ENCODE results near the gene SSR2. TPM values are rescaled to one million over a fixed set of nuclear protein-coding genes. Genes with fewer than 3 reads are reported as not detected.

SSR2 gene
- total RNA-seq = 100 to 1,000 TPM; 147 to 173 TPM
- long read RNA-seq, donor 1, transcript SSR2-201 (6 exons, 1,116 nt) = major isoform, 40 of 55 reads
- long read RNA-seq, donor 1, partial matches to known transcripts = 13 of 55 reads
- long read RNA-seq, donor 1, other reads (novel, unspliced or antisense) = 1 of 55 reads
- long read RNA-seq, donor 2, transcript SSR2-201 (6 exons, 1,116 nt) = major isoform, 252 of 278 reads
- long read RNA-seq, donor 2, partial matches to known transcripts = 16 of 278 reads
- long read RNA-seq, donor 2, other reads (novel, unspliced or antisense) = 5 of 278 reads

- intact Hi-C loops (cut with DNase I) = no loop called here
- peak; percentile 95 for DNase-seq (ENCODE audit: low spot score)
These were observed at the start of gene SSR2 for GRCh38 chr1:156020293-156021092. SSR2 (minus strand) TSS chr1:156020951; CDS start chr1:156020167, 784 bp downstream.

DNA sequence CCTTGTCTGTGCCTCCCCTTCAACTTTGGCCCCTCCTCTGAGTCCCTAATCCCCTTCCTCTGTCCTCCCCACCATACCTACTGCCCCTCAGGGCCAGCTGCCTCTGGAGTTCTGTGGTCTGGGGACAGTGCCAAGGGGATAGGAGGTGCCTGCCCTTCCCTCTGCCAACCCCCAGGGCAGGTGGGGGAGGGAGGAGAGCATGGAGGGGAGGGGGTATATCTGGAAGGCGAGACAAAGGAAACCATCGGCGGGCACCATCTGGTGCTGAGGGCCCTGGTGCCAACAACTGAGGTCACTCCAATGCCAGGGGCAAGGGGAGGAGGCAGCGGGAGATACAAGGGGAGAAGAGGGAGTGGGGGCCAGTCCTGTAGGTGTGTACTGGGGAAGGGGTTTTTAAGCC is 49.8 kb upstream of the SSR2 start:
- no peak for DNase-seq (ENCODE audit: low spot score)
- intact Hi-C loops (cut with DNase I) = no loop called here

DNA sequence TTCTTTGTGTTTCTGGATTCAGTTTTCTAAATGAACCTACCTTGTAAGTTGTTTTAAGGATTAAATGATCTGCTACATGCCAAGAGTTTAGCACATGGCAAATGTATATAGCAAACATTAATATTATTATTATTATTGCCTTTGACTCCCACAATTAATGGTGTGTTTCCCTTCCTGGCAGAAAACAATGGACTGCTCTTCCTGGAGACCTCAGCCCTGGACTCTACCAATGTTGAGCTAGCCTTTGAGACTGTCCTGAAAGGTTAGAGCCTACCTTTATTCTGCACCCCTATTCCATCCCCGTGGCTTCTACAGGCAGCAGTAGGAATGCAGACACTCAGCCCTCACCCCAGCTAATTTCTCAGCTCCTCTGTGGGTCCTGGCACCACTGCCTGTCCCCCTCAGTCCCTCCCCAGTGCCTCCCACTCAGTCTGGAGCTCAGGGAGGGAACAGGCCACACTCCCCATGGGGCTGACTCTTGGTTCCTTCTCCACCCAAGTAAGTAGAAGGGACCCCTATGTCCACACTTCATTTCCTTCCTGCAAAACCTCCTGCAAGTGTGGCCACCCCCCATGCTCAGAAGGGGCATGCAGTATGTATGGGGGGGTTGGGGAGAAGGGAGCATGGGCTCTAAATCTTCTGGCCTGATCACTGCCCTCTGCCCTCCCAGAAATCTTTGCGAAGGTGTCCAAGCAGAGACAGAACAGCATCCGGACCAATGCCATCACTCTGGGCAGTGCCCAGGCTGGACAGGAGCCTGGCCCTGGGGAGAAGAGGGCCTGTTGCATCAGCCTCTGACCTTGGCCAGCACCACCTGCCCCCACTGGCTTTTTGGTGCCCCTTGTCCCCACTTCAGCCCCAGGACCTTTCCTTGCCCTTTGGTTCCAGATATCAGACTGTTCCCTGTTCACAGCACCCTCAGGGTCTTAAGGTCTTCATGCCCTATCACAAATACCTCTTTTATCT is 49.0 kb upstream of the SSR2 start:
- no peak for DNase-seq (ENCODE audit: low spot score)
- intact Hi-C loops (cut with DNase I) = no loop called here

- intact Hi-C loops (cut with DNase I) = no loop called here
- DNase-seq (ENCODE audit: low spot score) = no peak
These were observed 46.5 kb upstream of the SSR2 start for GRCh38 chr1:156067262-156067661.

GRCh38 chr1:156065871-156066270 is 45.1 kb upstream of the SSR2 start:
- no peak for DNase-seq (ENCODE audit: low spot score)

DNA sequence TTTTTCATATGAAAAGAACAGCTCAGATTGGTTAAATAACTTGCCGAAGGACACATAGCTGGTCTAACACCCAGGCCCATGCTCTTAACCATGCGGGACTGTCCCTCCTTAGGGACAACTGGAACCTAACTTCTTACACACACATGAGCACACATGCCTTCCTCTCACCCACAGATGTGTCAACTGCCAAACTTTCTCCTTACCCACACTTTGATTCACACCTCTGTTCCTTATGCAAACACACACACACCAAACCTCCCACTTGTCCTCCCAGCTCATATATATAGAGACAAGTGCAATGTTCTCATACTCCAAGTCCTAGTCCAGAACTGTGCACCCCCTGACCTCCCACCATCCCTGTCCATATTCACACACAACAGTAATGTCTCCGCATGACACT is 44.5 kb upstream of the SSR2 start:
- no peak for DNase-seq (ENCODE audit: low spot score)
- intact Hi-C loops (cut with DNase I) = no loop called here

More at GRCh38 chr1:156065871-156066270, 45.1 kb upstream of the SSR2 start:
- intact Hi-C loops (cut with DNase I) = no loop called here

DNA sequence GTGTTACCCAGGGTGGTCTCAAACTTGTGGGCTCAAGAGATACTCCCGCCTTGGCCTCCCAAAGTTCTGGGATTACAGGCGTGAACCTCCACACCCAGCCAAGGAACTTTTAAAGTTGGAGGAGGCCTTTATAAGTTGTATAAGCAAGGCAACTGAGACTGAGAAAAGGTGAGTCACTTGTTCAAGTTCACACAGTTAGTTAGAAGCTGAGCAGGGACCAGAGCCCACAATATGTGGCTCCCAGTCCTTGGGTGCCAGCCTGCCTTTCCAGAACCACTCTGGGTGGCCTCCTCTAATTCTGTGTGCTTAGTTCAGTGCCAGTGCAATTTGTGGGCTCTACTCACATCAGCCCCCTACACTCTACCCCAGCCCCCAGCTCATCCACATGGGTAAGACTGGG is 43.9 kb upstream of the SSR2 start:
- intact Hi-C loops (cut with DNase I) = no loop called here
- DNase-seq (ENCODE audit: low spot score) = no peak

DNA sequence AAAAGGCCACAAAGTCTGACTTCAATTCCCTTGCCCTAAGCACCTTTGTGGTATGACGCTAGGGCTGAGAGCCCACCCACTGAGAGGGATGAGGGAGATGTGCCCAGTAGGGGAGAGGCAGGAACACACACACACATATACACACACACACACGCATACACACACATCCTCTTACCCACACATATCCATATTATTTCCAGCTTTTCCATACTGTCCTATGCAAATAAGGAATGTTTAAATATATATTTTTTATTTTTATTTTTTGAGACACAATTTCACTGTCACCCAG is 43.2 kb upstream of the SSR2 start:
- no peak for DNase-seq (ENCODE audit: low spot score)
- intact Hi-C loops (cut with DNase I) = no loop called here

- intact Hi-C loops (cut with DNase I) = no loop called here
- no peak for DNase-seq (ENCODE audit: low spot score)
These were observed 41.4 kb upstream of the SSR2 start for GRCh38 chr1:156062189-156062588.

- intact Hi-C loops (cut with DNase I) = no loop called here
- DNase-seq (ENCODE audit: low spot score) = no peak
These were observed 40.3 kb upstream of the SSR2 start, which contains the start of gene RAB25 for GRCh38 chr1:156060937-156061636. RAB25 (plus strand) TSS chr1:156061160; CDS start chr1:156061401, 241 bp downstream.

- intact Hi-C loops (cut with DNase I) = no loop called here
- no peak for DNase-seq (ENCODE audit: low spot score)
These were observed 35.6 kb upstream of the SSR2 start for GRCh38 chr1:156056326-156056849.

GRCh38 chr1:156055281-156056048 is 34.7 kb upstream of the SSR2 start:
- intact Hi-C loops (cut with DNase I) = no loop called here
- no peak for DNase-seq (ENCODE audit: low spot score)

DNA sequence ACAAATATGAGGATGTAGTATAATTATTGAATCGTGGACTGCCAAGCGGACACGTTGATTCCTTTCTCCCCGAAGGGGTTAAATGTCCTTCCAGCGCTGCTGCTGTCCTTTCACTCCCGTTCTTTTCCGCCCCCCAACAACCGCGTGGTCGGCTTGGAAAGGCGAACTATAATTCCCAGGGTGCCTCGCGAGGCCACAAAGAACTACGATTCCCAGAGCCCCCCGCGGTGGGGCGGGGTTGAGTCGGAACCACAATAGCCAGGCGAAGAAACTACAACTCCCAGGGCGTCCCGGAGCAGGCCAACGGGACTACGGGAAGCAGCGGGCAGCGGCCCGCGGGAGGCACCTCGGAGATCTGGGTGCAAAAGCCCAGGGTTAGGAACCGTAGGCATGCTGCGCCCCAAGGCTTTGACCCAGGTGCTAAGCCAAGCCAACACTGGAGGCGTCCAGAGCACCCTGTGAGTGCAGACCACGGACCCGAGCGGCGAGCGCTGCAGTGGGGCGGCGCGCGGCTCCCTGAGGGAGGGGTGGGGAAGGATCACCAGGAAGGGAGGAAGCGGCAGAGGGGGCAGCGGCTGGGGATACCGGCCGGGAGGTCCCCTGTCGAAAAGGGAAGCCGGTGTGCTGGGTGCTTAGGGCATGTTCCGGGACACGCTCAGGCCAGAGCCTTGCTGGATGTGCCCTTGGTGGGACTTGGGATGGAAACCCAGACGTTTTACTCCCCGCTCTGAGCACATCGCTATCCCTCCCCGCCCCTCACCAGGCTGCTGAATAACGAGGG is 33.9 kb upstream of the SSR2 start, which contains the start of gene LAMTOR2:
LAMTOR2 (plus strand) TSS at position 283 of the 781 bp plus-strand sequence; CDS start at position 391, 108 bp downstream.
- intact Hi-C loops (cut with DNase I) = no loop called here
- DNase-seq (ENCODE audit: low spot score) = peak; percentile 99

- DNase-seq (ENCODE audit: low spot score) = peak; percentile 96
- intact Hi-C loops (cut with DNase I) = no loop called here
These were observed 33.2 kb upstream of the SSR2 start, which contains the start of gene UBQLN4 for GRCh38 chr1:156053768-156054499. UBQLN4 (minus strand) TSS chr1:156053798; CDS start chr1:156053701, 97 bp downstream.

DNA sequence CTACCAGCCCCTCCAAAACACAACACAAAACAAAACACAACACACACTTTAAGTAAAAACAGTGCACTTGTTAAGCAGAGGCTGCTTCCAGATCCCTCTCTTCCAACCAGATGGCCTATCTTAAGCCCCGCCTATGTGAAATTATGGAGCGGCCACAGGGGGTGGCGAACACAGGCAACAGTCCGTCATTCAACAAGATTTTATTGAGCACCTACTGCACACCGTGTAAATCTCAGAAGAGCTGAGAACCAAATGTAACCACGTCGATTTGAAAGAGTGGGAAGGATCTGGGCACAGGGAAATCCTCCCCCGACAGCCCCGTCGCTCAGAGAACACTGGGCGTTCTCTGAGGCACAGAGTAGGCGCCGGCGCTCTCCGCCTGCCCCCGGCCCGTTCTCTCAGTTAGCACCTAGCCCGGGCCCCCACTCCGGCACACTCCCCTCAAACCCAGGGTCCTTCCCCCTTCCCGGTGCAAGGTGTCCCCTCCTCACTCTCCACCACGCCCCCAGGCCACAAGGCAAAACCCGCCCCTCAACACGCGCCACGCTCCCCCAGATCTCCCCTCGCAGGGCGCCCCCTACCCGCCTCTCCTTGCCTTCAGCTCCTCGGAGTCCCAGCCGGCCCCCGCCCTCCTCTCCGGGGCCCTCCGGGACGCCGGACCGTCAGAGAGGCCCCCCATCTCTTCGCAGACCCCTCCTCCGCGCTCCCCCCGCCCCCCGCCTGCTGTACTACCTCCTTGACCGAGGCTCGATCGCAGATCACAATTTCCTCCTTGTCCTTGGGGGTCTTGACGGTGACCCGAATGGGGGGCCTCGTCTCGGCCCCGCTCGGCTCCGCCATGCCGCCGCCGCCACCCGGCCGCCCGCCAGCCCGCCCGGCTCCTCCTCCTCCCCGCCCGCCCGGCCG is 32.4 kb upstream of the SSR2 start:
- intact Hi-C loops (cut with DNase I) = no loop called here
- peak; percentile 88 for DNase-seq (ENCODE audit: low spot score)
